ENCODE measurements around the gene PIANP.

DNA sequence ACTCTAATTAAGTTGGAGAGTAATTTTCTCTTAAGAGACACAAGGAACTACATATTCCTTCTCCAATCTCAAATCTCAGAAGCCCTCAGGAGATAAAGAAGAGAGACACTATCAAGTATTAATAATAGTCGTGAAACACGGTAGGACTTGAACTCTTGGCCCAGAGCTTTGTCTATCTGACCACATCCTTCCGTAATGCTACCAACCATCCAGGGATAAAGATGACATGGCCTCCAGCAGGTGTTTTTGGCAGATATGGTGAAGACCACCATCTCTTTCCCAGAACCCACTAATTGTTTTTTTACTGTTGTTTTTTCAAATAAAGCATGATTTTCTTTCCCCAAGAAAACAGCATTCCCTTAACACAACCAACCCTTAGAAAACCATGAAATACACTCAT is 14.8 kb downstream of the PIANP start:
- TF ChIP-seq, protein P1, sequence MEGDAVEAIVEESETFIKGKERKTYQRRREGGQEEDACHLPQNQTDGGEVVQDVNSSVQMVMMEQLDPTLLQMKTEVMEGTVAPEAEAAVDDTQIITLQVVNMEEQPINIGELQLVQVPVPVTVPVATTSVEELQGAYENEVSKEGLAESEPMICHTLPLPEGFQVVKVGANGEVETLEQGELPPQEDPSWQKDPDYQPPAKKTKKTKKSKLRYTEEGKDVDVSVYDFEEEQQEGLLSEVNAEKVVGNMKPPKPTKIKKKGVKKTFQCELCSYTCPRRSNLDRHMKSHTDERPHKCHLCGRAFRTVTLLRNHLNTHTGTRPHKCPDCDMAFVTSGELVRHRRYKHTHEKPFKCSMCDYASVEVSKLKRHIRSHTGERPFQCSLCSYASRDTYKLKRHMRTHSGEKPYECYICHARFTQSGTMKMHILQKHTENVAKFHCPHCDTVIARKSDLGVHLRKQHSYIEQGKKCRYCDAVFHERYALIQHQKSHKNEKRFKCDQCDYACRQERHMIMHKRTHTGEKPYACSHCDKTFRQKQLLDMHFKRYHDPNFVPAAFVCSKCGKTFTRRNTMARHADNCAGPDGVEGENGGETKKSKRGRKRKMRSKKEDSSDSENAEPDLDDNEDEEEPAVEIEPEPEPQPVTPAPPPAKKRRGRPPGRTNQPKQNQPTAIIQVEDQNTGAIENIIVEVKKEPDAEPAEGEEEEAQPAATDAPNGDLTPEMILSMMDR (IDR thresholded peaks at IDR 0.05; ENCODE audit: insufficient read depth, low read length, poor library complexity, severe bottlenecking), result no peak
- no peak for TF ChIP-seq EZH2phosphoT487 (conservative IDR thresholded peaks at IDR 0.05; ENCODE audit: low read length)
